ENCODE measurements around the gene PTPRU. TPM values are rescaled to one million over a fixed set of nuclear protein-coding genes. Genes with fewer than 3 reads are reported as not detected.
"Not testable (repeated sequence)": the region's sequence is repeated elsewhere in the genome, so short reads cannot be mapped to it uniquely, and the experiment has no call there.

Gene PTPRU
- total RNA-seq, 1 experiment from 2014 or later: 41.4 TPM

DNA sequence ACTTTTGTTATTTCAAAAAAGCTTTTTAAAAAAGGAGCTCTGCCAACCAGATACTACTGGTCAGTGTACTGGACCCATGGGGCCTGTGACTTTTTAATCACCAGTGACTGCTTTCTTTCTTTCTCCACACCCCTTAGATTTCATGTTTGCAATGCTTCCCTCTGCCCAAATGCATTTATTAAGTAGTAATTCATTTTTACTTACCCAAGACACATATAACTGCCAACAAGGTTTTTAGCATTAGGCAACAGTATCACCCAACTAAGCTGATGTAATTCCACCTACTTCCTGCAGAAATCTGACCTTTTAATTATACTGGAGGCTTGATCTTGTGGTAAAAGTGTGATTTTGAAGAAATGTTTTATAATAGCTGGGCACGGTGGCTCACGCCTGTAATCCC lies 18.1 kb upstream of the PTPRU start:
- no TSS peak for BruUV-seq (replicated peaks)
- H3K27me3 ChIP-seq (replicated peaks; ENCODE audit: control insufficient read depth, insufficient read depth, low read length): no peaks in the 10 kb centered on the region
- TF ChIP-seq, protein P1, sequence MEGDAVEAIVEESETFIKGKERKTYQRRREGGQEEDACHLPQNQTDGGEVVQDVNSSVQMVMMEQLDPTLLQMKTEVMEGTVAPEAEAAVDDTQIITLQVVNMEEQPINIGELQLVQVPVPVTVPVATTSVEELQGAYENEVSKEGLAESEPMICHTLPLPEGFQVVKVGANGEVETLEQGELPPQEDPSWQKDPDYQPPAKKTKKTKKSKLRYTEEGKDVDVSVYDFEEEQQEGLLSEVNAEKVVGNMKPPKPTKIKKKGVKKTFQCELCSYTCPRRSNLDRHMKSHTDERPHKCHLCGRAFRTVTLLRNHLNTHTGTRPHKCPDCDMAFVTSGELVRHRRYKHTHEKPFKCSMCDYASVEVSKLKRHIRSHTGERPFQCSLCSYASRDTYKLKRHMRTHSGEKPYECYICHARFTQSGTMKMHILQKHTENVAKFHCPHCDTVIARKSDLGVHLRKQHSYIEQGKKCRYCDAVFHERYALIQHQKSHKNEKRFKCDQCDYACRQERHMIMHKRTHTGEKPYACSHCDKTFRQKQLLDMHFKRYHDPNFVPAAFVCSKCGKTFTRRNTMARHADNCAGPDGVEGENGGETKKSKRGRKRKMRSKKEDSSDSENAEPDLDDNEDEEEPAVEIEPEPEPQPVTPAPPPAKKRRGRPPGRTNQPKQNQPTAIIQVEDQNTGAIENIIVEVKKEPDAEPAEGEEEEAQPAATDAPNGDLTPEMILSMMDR (IDR thresholded peaks at IDR 0.05; ENCODE audit: insufficient read depth in 1 of 2, low read depth in 1 of 2, low read length in 1 of 2, severe bottlenecking in 1 of 2, unreplicated experiment in 1 of 2): no peak
- CTCF ChIA-PET: no interaction called here
- no peak for DNase-seq
- H3K4me1 Mint-ChIP-seq (ENCODE audit: low read depth, unreplicated experiment): no peaks in the 10 kb centered on the region
- H3K9me3 ChIP-seq: no peaks in the 10 kb centered on the region
- H3K36me3 ChIP-seq (ENCODE audit: control insufficient read depth, insufficient read depth, low read length): no peaks in the 10 kb centered on the region
- no peaks in the 10 kb centered on the region for H3K27me3 Mint-ChIP-seq (ENCODE audit: insufficient read depth, unreplicated experiment)
- H3K4me3 Mint-ChIP-seq (ENCODE audit: unreplicated experiment): no peak overlapping the region
- H3K4me1 ChIP-seq: no peaks in the 10 kb centered on the region
- peaks cover 18% of the 10 kb centered on the region for H3K36me3 Mint-ChIP-seq (ENCODE audit: insufficient read depth, unreplicated experiment)
- H3K4me3 ChIP-seq (ENCODE audit: low read depth, low read length): no peak overlapping the region
- intact Hi-C loops (cut with micrococcal nuclease; ENCODE audit: unreplicated experiment): no loop called here
- no peak overlapping the region for H3K27ac Mint-ChIP-seq (ENCODE audit: unreplicated experiment)
- H3K9me3 Mint-ChIP-seq (ENCODE audit: unreplicated experiment): no peaks in the 10 kb centered on the region
- POLR2A ChIA-PET: no interaction called here

DNA sequence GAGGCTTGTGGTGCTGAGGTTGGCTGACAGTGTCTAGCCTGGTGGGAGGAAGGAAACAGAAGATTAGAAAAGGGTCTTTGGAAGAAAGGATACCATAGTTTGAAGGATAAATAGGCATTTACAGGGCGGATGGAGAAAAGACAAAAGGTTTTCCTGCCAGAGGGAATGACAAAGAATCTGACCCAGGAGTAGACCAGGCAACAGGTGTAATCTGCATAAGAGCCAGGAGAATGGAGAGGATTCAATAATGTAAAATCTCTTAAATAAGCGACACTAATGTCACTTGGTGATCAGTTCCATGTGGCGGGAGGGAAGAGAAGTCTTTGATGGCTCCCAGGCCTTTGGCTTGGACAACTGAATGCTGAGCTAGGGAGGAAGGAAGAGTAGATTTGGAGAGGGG lies 15.0 kb upstream of the PTPRU start:
- H3K27me3 ChIP-seq (replicated peaks; ENCODE audit: control insufficient read depth, insufficient read depth, low read length): no peaks in the 10 kb centered on the region
- BruUV-seq (replicated peaks): no TSS peak
- ChIA-PET CTCF (no interaction called here), POLR2A (no interaction called here)
- H3K4me1 ChIP-seq: no peaks in the 10 kb centered on the region
- TF ChIP-seq, protein P1 (IDR thresholded peaks at IDR 0.05; ENCODE audit: insufficient read depth in 1 of 2, low read depth in 1 of 2, low read length in 1 of 2, severe bottlenecking in 1 of 2, unreplicated experiment in 1 of 2): no peak
- H3K4me3 ChIP-seq (ENCODE audit: low read depth, low read length): no peak overlapping the region
- Mint-ChIP-seq H3K36me3 (ENCODE audit: insufficient read depth, unreplicated experiment) (peaks cover 7% of the 10 kb centered on the region), H3K9me3 (ENCODE audit: unreplicated experiment) (no peaks in the 10 kb centered on the region), H3K4me1 (ENCODE audit: low read depth, unreplicated experiment) (no peaks in the 10 kb centered on the region), H3K4me3 (ENCODE audit: unreplicated experiment) (no peak overlapping the region), H3K27ac (ENCODE audit: unreplicated experiment) (no peak overlapping the region), H3K27me3 (ENCODE audit: insufficient read depth, unreplicated experiment) (no peaks in the 10 kb centered on the region)
- H3K36me3 ChIP-seq (ENCODE audit: control insufficient read depth, insufficient read depth, low read length): no peaks in the 10 kb centered on the region
- no peaks in the 10 kb centered on the region for H3K9me3 ChIP-seq
- DNase-seq: no peak
- intact Hi-C loops (cut with micrococcal nuclease; ENCODE audit: unreplicated experiment): no loop called here

DNA sequence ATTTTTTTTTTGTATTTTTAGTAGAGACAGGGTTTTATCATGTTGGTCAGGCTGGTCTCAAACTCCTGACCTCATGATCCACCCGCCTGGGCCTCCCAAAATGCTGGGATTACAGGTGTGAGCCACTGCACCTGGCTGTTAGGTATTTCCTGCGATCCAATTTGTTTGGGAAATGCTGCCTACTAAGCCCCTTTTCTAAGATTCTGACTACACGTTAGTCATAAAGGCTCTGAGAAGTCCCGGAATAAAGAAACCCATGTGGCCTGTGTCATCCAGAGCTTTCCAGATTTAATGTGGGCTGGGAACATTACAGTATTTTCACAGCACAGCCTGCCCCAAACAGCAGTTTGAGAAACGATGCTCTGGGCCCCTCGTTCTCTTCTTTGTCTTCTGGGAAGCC lies 14.1 kb upstream of the PTPRU start:
- H3K27ac Mint-ChIP-seq (ENCODE audit: unreplicated experiment); H3K9me3 ChIP-seq; H3K4me1 ChIP-seq; H3K9me3 Mint-ChIP-seq (ENCODE audit: unreplicated experiment); intact Hi-C loops (cut with micrococcal nuclease; ENCODE audit: unreplicated experiment); H3K36me3 Mint-ChIP-seq (ENCODE audit: insufficient read depth, unreplicated experiment); H3K4me3 Mint-ChIP-seq (ENCODE audit: unreplicated experiment); BruUV-seq (replicated peaks); H3K4me3 ChIP-seq (ENCODE audit: low read depth, low read length); H3K36me3 ChIP-seq (ENCODE audit: control insufficient read depth, insufficient read depth, low read length); H3K4me1 Mint-ChIP-seq (ENCODE audit: low read depth, unreplicated experiment); H3K27me3 Mint-ChIP-seq (ENCODE audit: insufficient read depth, unreplicated experiment); CTCF ChIA-PET; H3K27me3 ChIP-seq (replicated peaks; ENCODE audit: control insufficient read depth, insufficient read depth, low read length); DNase-seq; POLR2A ChIA-PET: not testable (repeated sequence)

DNA sequence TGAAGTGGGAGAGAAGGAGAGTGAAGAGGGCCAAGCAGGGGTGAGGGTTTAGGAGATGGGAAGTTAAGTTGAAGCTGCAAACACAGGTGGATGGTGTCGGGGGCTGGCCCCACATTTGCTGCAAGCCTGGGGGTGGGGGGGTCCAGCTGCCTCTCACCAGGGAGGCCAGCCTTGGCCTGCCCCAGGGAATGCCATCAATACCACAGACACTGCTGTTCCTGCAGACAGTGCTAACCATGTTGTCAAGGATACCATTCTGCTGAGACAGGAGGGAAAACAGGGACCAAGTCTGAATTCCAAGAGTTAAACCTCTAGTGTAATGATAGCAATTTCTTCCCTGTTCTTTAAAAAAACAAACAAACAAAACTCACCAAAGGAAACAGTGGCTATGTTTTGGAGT lies 13.6 kb upstream of the PTPRU start:
- H3K4me1 Mint-ChIP-seq (ENCODE audit: low read depth, unreplicated experiment): no peaks in the 10 kb centered on the region
- Histone ChIP-seq H3K36me3 (ENCODE audit: control insufficient read depth, insufficient read depth, low read length) (no peaks in the 10 kb centered on the region), H3K27me3 (replicated peaks; ENCODE audit: control insufficient read depth, insufficient read depth, low read length) (no peaks in the 10 kb centered on the region), H3K4me1 (0 out of 2 replicates have a peak, but pooled peaks cover 2% of the 10 kb centered on the region), H3K4me3 (ENCODE audit: low read depth, low read length) (no peak overlapping the region), H3K9me3 (no peaks in the 10 kb centered on the region)
- H3K4me3 Mint-ChIP-seq (ENCODE audit: unreplicated experiment): no peak overlapping the region
- no peaks in the 10 kb centered on the region for H3K9me3 Mint-ChIP-seq (ENCODE audit: unreplicated experiment)
- H3K27ac Mint-ChIP-seq (ENCODE audit: unreplicated experiment): no peak overlapping the region
- H3K36me3 Mint-ChIP-seq (ENCODE audit: insufficient read depth, unreplicated experiment): peaks cover 7% of the 10 kb centered on the region
- POLR2A ChIA-PET: no interaction called here
- intact Hi-C loops (cut with micrococcal nuclease; ENCODE audit: unreplicated experiment): no loop called here
- CTCF ChIA-PET: no interaction called here
- TF ChIP-seq, protein P1 (IDR thresholded peaks at IDR 0.05; ENCODE audit: insufficient read depth in 1 of 2, low read depth in 1 of 2, low read length in 1 of 2, severe bottlenecking in 1 of 2, unreplicated experiment in 1 of 2): no peak
- H3K27me3 Mint-ChIP-seq (ENCODE audit: insufficient read depth, unreplicated experiment): no peaks in the 10 kb centered on the region
- DNase-seq: no peak
- no TSS peak for BruUV-seq (replicated peaks)
